ENCODE results near the gene HACD1.

GRCh38 chr10:17607603-17608332, 9.4 kb downstream of the HACD1 start:
- TF ChIP-seq CTCF (IDR thresholded peaks at IDR 0.05), result peak; percentile 62 to 91 (median 78)
- no peak for TF ChIP-seq POLR2A (IDR thresholded peaks at IDR 0.05)

All from esophagus squamous epithelium (tissue), 4 donors.